NT2/D1 (cell line): ENCODE measurements around the gene MYO1F.

ENCODE experiments used
- SUZ12 ChIP-seq: IDR thresholded peaks from 2 replicates; pipeline ENCODE4 v1.6.1; 2011; ENCODE audit not compliant: insufficient read length, insufficient read depth; ENCODE audit errors: extremely low read depth
- YY1 ChIP-seq: IDR thresholded peaks from 2 replicates; pipeline ENCODE4 v1.6.1; 2011; ENCODE audit not compliant: insufficient read length, insufficient read depth
- ZNF274 ChIP-seq: IDR thresholded peaks from 2 replicates; pipeline ENCODE4 v1.6.1; 2011; ENCODE audit warnings: mild to moderate bottlenecking, low read depth, low read length

- TF ChIP-seq YY1 (no peak), SUZ12 (no peak), ZNF274 (no peak)
Observed at GRCh38 chr19:8504919-8505318, 72.3 kb downstream of the MYO1F start.
